Measurements from ENCODE around the gene DHPS. TPM values are rescaled to one million over a fixed set of nuclear protein-coding genes. Genes with fewer than 3 reads are reported as not detected.
"Not testable (repeated sequence)": the region's sequence is repeated elsewhere in the genome, so short reads cannot be mapped to it uniquely, and the experiment has no call there.

DHPS gene
- total RNA-seq, 1 experiment from 2014 or later = 71.1 TPM

DNA sequence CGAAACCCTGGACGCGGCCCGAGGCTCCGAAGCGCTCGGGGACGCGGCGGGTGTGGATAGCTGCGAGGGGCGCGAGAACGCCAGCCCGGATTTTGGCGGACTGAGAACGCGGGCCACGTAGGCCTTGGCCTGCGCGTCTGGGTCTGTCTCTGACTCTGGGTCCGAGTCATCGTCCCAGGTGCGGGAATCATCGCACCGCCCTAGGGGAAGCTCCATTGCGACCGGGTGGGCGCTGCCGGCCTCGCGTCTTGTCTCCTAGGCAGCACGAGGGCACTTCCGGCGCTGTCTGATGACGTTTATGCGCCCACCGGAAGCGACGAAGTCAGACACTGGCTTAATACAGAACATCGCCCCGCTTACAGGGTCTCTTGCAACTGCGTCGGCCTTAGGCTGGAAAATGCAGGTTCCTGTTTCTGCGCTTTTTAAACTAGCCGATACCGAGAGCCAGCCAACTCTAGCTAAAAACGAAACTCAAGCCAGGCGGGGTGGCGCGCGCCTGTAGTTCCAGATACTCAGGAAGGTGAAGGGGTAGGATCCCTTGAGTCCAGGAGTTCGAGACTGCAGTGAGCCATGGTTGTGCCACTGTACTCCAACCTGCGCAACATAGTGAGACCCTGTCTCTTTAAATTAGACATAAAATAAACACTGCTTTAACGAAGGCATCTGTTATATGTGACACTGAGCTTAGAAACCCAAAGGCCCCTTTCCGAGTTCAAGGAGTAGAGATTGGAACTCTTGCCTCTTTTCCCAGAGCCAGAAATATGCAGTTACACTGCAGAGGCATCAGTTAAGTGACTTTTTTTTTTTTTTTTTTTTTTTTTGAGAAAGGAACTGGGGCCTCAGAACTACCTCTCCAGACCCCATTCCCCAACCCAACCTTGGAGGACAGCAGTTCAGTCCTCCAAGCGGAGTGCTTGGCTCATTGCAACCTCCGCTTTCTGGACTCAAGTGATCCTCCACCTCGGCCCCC, 15.0 kb upstream of the DHPS start, which contains the start of gene FBXW9:
Gene FBXW9, minus strand, starts transcription at position 266 of the 970 bp plus-strand sequence. Its CDS starts 50 bp downstream, at position 216.
- Histone ChIP-seq H3K4me3 (peak within 1 kb of the TSS; percentile 73), H3K4me1 (replicated peaks) (peaks cover 8% of the 10 kb centered on the region), H3K36me3 (peaks cover 46% of the 10 kb centered on the region), H3K9me3 (replicated peaks) (peaks cover 2% of the 10 kb centered on the region; the same call in 1 of the 2 replicates), H3K27me3 (replicated peaks) (no peaks in the 10 kb centered on the region), H3K27ac (no peak within 1 kb of the TSS; the same call in 1 of the 2 replicates)
- peak; percentile 90 to 96 for DNase-seq (ENCODE audit: low read depth in 1 of 2, low spot score in 2 of 2)

DNA sequence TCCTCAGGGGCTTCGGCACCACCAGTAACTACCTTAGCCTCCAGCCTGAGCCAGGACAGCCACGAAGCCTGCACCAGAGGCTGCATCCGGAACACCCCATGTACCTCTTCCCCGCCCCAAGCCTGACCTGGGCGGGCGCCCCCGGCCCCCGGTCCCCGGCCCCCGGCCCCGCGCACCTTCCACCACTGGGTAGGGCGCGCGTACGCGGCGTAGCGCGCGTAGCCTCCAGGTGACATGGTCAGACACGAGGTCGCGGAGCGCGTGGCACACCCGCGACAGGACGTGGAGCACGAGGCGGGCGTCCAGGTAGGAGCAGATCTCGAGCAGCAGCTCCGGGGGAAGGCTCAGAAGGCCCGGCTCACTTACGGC, 14.3 kb upstream of the DHPS start:
- Histone ChIP-seq H3K36me3 (peaks cover 39% of the 10 kb centered on the region), H3K9me3 (replicated peaks) (peaks cover 2% of the 10 kb centered on the region; the same call in 1 of the 2 replicates), H3K27ac (no peak overlapping the region), H3K4me3 (peak overlapping the region; percentile 73), H3K27me3 (replicated peaks) (no peaks in the 10 kb centered on the region), H3K4me1 (replicated peaks) (peaks cover 8% of the 10 kb centered on the region)
- no peak for DNase-seq (ENCODE audit: low read depth in 1 of 2, low spot score in 2 of 2)

DNA sequence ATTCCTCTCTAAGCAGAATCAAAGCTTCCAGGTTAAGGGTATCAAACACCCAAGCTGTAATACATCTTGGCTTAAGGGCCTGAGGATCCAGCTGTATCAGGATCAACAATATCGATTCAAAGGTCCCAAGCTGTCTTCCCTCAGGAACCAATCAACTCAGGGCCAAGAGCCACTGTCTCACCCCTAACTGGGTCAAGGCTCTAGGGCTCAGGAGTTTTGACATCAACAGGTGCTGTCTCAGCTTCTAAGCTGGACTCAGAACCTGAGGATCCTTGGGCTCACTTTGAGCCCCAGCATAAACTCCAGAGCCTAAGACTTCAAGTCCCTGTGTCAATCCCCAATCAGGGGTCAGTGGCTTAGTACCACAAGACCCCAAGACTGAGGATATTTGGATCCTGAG, 13.8 kb upstream of the DHPS start:
- Histone ChIP-seq H3K27ac (no peak overlapping the region), H3K4me3 (peak overlapping the region; percentile 73), H3K27me3 (replicated peaks) (no peaks in the 10 kb centered on the region), H3K36me3 (peaks cover 35% of the 10 kb centered on the region), H3K9me3 (replicated peaks) (peaks cover 2% of the 10 kb centered on the region; the same call in 1 of the 2 replicates), H3K4me1 (replicated peaks) (peaks cover 8% of the 10 kb centered on the region)
- DNase-seq (ENCODE audit: low read depth in 1 of 2, low spot score in 2 of 2) = no peak

DNA sequence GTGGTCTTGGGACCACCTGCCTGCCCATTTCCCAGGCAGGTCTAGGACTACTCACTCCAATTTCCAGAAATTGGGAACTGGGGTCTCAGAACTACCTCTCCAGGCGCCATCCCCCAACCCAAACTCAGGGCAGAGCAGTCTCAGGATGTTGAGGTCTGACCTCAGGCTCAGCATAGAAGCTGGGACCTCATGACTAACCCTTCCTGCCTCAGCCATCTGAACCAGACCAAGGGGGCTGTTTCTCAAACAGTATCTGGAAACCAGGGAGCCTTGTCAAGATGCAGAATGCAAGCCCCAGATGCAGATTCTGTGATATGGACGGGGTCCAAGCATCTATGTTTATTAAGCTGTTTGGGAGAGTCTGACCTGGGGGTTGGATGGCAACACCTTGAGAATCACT, 13.4 kb upstream of the DHPS start:
- Histone ChIP-seq H3K27me3 (replicated peaks) (no peaks in the 10 kb centered on the region), H3K4me3 (peak overlapping the region; percentile 73; the same call in 1 of the 2 replicates), H3K9me3 (replicated peaks) (peaks cover 2% of the 10 kb centered on the region; the same call in 1 of the 2 replicates), H3K36me3 (peaks cover 33% of the 10 kb centered on the region), H3K27ac (no peak overlapping the region), H3K4me1 (replicated peaks) (peaks cover 8% of the 10 kb centered on the region)
- DNase-seq (ENCODE audit: low read depth in 1 of 2, low spot score in 2 of 2) = no peak

DNA sequence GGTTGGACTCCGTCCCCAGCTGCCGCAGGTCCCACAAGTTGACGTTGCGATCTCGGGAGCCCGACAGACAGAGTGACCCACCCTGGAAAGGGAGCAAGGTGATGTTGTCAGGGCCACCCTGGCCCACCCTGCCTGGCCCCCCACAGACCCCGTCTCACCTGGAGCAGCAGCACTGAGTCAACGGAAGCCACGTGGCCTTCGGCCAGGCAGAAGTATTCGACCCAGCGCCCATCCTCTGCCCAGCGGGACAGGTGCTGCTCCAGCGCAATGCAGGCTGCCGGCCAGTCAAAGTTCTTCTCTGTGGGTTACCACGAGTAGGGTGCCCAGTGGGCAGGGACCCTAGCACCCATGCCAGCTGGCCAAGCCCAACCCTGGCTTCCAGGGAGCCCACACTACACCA, 13.0 kb upstream of the DHPS start:
- Histone ChIP-seq H3K27me3 (replicated peaks) (no peaks in the 10 kb centered on the region), H3K27ac (no peak overlapping the region), H3K9me3 (replicated peaks) (peaks cover 2% of the 10 kb centered on the region; the same call in 1 of the 2 replicates), H3K36me3 (peaks cover 28% of the 10 kb centered on the region), H3K4me1 (replicated peaks) (peaks cover 8% of the 10 kb centered on the region), H3K4me3 (no peak overlapping the region)
- no peak for DNase-seq (ENCODE audit: low read depth in 1 of 2, low spot score in 2 of 2)

DNA sequence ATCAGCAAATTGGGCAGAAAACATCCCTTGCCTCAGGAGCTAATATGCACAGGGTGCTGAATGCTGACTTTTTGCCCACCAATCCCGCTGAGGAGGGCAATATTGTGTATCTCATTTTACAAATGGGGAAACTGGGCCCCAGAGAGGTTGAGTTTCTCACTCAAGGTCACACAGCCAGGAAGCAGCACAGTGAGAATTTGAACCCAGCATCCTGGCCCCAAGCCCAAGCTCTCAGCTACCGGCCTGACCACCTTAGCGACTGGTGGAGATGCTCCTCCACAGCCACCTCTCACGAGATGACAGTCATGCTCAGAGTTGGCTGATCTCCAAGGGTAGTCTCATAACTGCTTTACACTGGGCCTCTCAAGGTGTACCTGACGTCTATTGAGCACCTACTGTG, 11.3 kb upstream of the DHPS start:
- H3K9me3 ChIP-seq (replicated peaks) = peaks cover 2% of the 10 kb centered on the region; the same call in 1 of the 2 replicates
- peaks cover 15% of the 10 kb centered on the region for H3K36me3 ChIP-seq
- H3K4me1 ChIP-seq (replicated peaks) = peaks cover 8% of the 10 kb centered on the region
- no peak for DNase-seq (ENCODE audit: low read depth in 1 of 2, low spot score in 2 of 2)
- no peak overlapping the region for H3K27ac ChIP-seq
- no peak overlapping the region for H3K4me3 ChIP-seq
- H3K27me3 ChIP-seq (replicated peaks) = no peaks in the 10 kb centered on the region

DNA sequence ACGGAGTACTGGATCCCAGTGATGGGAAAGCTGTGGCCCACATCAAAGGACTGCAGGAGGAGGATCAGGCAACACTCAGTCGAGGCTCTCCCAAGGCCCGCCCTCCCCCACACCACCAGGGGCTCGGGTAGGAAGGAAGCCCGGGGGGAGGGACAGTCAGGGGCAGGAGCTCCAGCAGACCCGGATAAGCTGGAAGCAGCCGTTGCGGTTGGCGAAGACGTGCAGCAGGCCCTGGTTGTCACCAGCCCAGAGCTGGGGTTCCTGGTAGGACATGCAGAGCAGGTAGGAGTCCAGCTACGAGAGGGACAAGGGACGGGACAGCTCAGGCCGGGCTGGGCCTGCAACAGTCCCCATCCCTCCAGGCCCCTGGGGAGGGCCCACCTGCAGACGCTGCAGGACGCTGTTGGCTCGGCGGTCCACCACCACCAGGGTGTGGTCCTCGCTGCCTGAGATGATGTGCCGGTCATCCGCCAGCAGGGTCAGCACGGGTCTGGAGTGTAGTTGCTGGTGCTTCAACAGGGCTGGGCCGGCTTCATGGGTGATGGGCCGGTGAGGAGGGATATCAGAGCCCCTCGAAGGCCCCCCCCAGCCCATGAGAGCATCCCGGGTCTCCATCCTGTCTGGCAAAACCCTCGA, 8.0 kb upstream of the DHPS start:
- DNase-seq (ENCODE audit: low read depth in 1 of 2, low spot score in 2 of 2) = no peak
- no peaks in the 10 kb centered on the region for H3K4me1 ChIP-seq (replicated peaks)
- H3K4me3 ChIP-seq = no peak overlapping the region
- H3K9me3 ChIP-seq (replicated peaks) = no peaks in the 10 kb centered on the region
- H3K36me3 ChIP-seq = 0 out of 2 replicates have a peak, but pooled peaks cover 4% of the 10 kb centered on the region
- H3K27ac ChIP-seq = no peak overlapping the region
- no peaks in the 10 kb centered on the region for H3K27me3 ChIP-seq (replicated peaks)

- no peak for DNase-seq (ENCODE audit: low read depth in 1 of 2, low spot score in 2 of 2)
- Histone ChIP-seq H3K4me1 (replicated peaks) (no peaks in the 10 kb centered on the region), H3K36me3 (0 out of 2 replicates have a peak, but pooled peaks cover 4% of the 10 kb centered on the region), H3K4me3 (no peak overlapping the region), H3K9me3 (replicated peaks) (no peaks in the 10 kb centered on the region), H3K27me3 (replicated peaks) (no peaks in the 10 kb centered on the region), H3K27ac (no peak overlapping the region)
Measured at GRCh38 chr19:12689012-12689411, 7.3 kb upstream of the DHPS start.

DNA sequence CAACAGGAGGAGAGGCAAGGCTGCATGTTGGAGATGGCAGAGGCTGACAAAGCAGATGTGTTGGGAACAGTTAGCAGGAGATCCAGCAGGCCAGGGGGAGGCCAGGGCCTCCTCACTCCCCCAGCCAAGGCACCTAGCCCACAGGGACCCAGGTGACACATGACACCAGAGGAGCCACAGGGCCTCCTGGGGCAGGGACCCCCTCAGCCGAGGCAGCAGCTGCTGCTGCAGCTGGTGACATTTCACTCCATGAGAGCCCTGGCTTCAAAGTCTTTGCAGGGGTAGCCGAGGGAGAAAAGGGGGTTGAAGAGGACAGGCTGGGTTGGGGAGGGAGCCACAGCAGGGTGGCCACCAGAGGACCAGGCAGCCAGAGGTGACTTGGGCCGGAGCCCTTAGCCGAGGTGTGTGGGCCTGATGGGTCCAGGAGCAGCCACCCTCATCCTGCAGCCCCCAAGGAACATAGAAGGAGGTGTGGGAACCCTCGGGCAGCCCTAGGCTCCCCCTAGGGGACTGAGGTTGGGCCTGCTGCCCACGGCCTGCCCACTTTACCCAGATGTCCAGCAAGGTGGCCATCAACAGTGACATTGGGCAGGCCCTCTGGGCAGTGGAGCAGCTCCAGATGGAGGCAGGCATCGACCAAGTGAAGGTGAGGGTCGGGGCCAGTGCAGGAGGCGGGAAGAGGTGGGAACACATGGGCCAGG, 6.0 kb upstream of the DHPS start, which contains the start of gene GNG14:
Gene GNG14, plus strand, starts transcription at position 503 of the 701 bp plus-strand sequence. Its CDS starts 51 bp downstream, at position 554.
- no peaks in the 10 kb centered on the region for H3K9me3 ChIP-seq (replicated peaks)
- 0 out of 2 replicates have a peak, but pooled peaks cover under 1% of the 10 kb centered on the region for H3K36me3 ChIP-seq
- H3K4me3 ChIP-seq = no peak within 1 kb of the TSS
- no peaks in the 10 kb centered on the region for H3K4me1 ChIP-seq (replicated peaks)
- no peak for DNase-seq (ENCODE audit: low read depth in 1 of 2, low spot score in 2 of 2)
- no peak within 1 kb of the TSS for H3K27ac ChIP-seq
- no peaks in the 10 kb centered on the region for H3K27me3 ChIP-seq (replicated peaks)

GRCh38 chr19:12685831-12686230, 4.2 kb upstream of the DHPS start:
- no peak for DNase-seq (ENCODE audit: low read depth in 1 of 2, low spot score in 2 of 2)
- H3K4me3 ChIP-seq = no peak overlapping the region
- H3K4me1 ChIP-seq (replicated peaks) = no peaks in the 10 kb centered on the region
- no peak overlapping the region for H3K27ac ChIP-seq
- no peaks in the 10 kb centered on the region for H3K27me3 ChIP-seq (replicated peaks)
- H3K36me3 ChIP-seq = peaks cover 3% of the 10 kb centered on the region; the same call in 1 of the 2 replicates
- no peaks in the 10 kb centered on the region for H3K9me3 ChIP-seq (replicated peaks)

- Histone ChIP-seq H3K9me3 (replicated peaks) (no peaks in the 10 kb centered on the region), H3K4me1 (replicated peaks) (no peaks in the 10 kb centered on the region), H3K36me3 (peaks cover 50% of the 10 kb centered on the region), H3K4me3 (no peak overlapping the region), H3K27me3 (replicated peaks) (no peaks in the 10 kb centered on the region), H3K27ac (no peak overlapping the region)
- no peak for DNase-seq (ENCODE audit: low read depth in 1 of 2, low spot score in 2 of 2)
Measured at GRCh38 chr19:12680034-12680433, 1.6 kb downstream of the DHPS start.

DNA sequence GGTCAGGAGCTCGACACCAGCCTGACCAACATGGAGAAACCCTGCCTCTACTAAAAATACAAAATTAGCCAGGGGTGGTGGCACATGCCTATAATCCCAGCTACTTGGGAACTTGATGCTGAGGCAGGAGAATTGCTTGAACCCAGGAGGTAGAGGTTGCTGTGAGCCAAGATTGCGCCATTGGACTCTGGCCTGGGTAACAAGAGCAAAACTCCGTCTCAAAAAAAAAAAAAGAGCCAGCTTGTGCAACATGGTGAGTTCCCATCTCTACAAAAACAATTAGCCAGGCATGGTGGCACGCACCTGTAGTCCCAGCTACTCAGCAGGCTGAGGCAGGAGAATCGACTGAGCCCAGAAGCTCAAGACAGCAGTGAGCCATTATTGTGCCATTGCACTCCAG, 3.6 kb downstream of the DHPS start:
- DNase-seq (ENCODE audit: low read depth in 1 of 2, low spot score in 2 of 2); H3K9me3 ChIP-seq (replicated peaks); H3K4me3 ChIP-seq; H3K27ac ChIP-seq; H3K27me3 ChIP-seq (replicated peaks); H3K4me1 ChIP-seq (replicated peaks): not testable (repeated sequence)
- H3K36me3 ChIP-seq = peaks cover 66% of the 10 kb centered on the region

DNA sequence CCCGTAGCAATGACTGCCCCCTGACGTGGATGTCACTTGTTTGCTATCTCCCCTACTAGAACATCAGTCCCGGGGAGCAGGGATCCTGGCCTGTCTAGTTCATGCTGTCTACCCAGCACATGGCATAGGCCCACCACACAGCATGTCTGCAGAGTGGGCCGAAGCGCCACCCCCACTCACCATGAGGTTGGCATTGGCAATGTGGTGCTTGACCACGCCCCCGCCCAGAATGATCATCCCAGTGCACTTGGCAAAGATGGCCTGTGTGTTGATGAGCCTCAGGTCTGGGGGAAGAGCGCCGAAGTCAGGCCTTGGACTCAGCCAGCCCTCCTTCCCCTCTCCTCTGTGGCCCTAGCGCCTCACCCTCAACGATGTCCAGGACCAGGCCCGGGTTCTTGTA, 4.8 kb downstream of the DHPS start:
- H3K9me3 ChIP-seq (replicated peaks) = no peaks in the 10 kb centered on the region
- H3K4me3 ChIP-seq = no peak overlapping the region
- no peaks in the 10 kb centered on the region for H3K27me3 ChIP-seq (replicated peaks)
- no peaks in the 10 kb centered on the region for H3K4me1 ChIP-seq (replicated peaks)
- no peak for DNase-seq (ENCODE audit: low read depth in 1 of 2, low spot score in 2 of 2)
- H3K36me3 ChIP-seq = peaks cover 77% of the 10 kb centered on the region
- H3K27ac ChIP-seq = no peak overlapping the region

All from SJSA1 (cell line).